ENCODE measurements around the gene ATAD2B.

- TF ChIP-seq CTCF (IDR thresholded peaks at IDR 0.05; ENCODE audit: low read depth, low read length, missing input control): no peak
- TF ChIP-seq, protein P1, sequence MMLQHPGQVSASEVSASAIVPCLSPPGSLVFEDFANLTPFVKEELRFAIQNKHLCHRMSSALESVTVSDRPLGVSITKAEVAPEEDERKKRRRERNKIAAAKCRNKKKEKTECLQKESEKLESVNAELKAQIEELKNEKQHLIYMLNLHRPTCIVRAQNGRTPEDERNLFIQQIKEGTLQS (IDR thresholded peaks at IDR 0.05): no peak
- TF ChIP-seq GABPA (IDR thresholded peaks at IDR 0.05 in 1 of 2, conservative IDR thresholded peaks at IDR 0.05 in 1 of 2): no peak
- TF ChIP-seq RAD21 (IDR thresholded peaks at IDR 0.05): peak; percentile 35 to 43
- TF ChIP-seq, protein P2, sequence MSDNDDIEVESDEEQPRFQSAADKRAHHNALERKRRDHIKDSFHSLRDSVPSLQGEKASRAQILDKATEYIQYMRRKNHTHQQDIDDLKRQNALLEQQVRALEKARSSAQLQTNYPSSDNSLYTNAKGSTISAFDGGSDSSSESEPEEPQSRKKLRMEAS (IDR thresholded peaks at IDR 0.05): no peak
- no peak for TF ChIP-seq YY1 (IDR thresholded peaks at IDR 0.05)
- TF ChIP-seq SP1 (IDR thresholded peaks at IDR 0.05): no peak
- no peak for TF ChIP-seq NR2F2 (IDR thresholded peaks at IDR 0.05)
Measured at GRCh38 chr2:23760736-23761135, 166.2 kb downstream of the ATAD2B start.
